ENCODE measurements around the gene MRC2. TPM values are rescaled to one million over a fixed set of nuclear protein-coding genes. Genes with fewer than 3 reads are reported as not detected.

The MRC2 gene
- total and polyA plus RNA-seq, 2 experiments from 2014 or later: 222 to 756 TPM

DNA sequence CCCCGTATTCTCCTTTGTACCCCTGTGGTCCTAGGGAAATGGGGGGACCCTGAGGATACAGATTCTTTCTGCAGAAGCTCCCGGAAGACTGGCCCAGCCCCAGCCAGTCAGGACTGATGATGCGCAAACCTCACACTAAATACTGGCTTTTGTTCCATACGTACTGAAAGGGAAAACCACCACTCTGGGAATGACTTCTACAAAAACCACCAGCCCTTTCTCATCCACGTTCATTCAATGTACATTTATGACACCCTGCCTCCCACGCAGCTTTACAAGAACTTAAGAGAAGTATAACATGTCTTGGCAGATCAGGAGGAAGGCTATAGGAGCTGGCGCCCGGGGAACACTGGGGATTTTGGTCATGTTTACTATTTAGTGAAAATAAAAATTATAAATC is 110.0 kb downstream of the MRC2 start:
- in situ Hi-C loops (cut with MboI): no loop called here
- Histone ChIP-seq H3K9me3 (ENCODE audit: low read depth) (no peaks in the 10 kb centered on the region), H3K27ac (no peak overlapping the region), H3K27me3 (replicated peaks; ENCODE audit: insufficient read depth) (no peaks in the 10 kb centered on the region), H4K20me1 (ENCODE audit: insufficient read depth) (no peaks in the 10 kb centered on the region), H3K36me3 (ENCODE audit: low read depth) (no peaks in the 10 kb centered on the region), H3K9ac (no peak overlapping the region), H3K4me1 (ENCODE audit: insufficient read depth) (no peaks in the 10 kb centered on the region), H3K79me2 (ENCODE audit: insufficient read depth) (no peaks in the 10 kb centered on the region), H2AFZ (no peak overlapping the region), H3K4me2 (ENCODE audit: unreplicated experiment) (no peak overlapping the region), H3K9me2 (ENCODE audit: insufficient read depth) (no peaks in the 10 kb centered on the region), H3K4me3 (no peak overlapping the region), H3F3A (ENCODE audit: insufficient read depth) (no peaks in the 10 kb centered on the region)
- TF ChIP-seq EZH2phosphoT487 (IDR thresholded peaks at IDR 0.05; ENCODE audit: insufficient read depth, low read depth) (no peak), EZH2 (IDR thresholded peaks at IDR 0.05; ENCODE audit: insufficient read depth, poor library complexity, severe bottlenecking) (no peak)
- no peak for DNase-seq
- 87 to 89% methylated on average over 8 of the region's 8 CpGs for WGBS, 2 experiments (ENCODE audit: low coverage in 1 of 2, low lambda C conversion rate in 2 of 2, missing lambda C conversion rate in 2 of 2)

DNA sequence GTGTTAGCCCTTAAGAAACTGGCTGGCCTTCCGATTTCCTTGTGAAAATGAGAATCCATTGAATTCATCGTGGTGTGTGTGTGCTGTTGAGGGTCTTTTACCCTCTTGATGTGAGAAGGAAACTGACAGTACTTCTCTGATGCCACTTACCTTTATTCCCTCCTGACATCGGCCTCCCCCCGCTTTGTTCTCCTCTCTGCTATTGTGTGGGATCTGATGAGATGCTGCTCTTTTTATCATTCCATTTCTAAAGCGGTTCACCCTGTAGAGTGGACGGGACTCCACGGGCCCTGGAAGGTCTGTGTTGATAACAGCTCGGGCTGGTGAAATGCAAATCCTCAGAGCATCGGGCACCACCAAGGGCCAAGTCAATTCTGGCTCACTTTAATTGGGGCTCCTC is 110.8 kb downstream of the MRC2 start:
- in situ Hi-C loops (cut with MboI): no loop called here

DNA sequence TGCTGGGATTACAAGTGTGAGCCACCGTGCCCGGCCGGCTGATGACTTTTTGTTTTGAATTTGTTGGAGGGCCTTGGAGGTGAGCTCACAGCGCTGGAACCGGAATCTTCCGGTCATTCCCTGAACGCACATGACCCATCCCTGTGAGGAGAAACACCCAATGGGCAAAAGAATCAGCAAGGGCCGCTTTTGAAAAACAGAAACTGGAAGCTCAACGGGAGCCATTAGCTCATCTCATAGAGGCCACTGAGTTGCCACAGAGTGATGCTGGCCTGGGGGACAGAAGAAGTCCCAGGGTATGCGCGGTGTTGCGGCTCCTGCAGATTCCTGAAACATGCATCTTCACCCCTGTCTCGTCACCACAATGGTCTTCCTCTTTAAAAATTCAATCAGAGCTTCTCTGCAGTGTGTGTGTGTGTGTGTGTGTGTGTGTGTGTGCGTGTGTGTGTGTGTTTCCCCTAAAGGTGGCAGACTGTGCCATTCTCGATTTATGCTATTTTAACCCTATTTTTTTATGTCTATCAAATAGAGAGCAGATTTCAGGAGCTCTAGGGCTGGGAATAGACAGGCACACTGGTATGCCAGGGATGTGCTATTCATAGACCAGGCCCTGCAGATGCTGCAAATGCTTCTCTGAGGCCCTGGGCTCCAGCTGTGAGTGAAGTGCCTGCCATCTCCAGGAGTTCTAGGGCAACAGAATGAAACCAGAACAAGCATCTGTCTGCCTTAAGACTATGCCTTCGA is 112.3 kb downstream of the MRC2 start:
- Histone ChIP-seq H4K20me1 (ENCODE audit: insufficient read depth) (no peaks in the 10 kb centered on the region), H3K4me1 (ENCODE audit: insufficient read depth) (no peaks in the 10 kb centered on the region), H3K9ac (no peak overlapping the region), H3K4me3 (no peak overlapping the region), H3K79me2 (ENCODE audit: insufficient read depth) (no peaks in the 10 kb centered on the region), H3K9me3 (ENCODE audit: low read depth) (no peaks in the 10 kb centered on the region), H3K27me3 (replicated peaks; ENCODE audit: insufficient read depth) (no peaks in the 10 kb centered on the region), H3F3A (ENCODE audit: insufficient read depth) (no peaks in the 10 kb centered on the region), H3K4me2 (ENCODE audit: unreplicated experiment) (no peak overlapping the region), H3K9me2 (ENCODE audit: insufficient read depth) (no peaks in the 10 kb centered on the region), H3K27ac (no peak overlapping the region), H2AFZ (no peak overlapping the region), H3K36me3 (ENCODE audit: low read depth) (no peaks in the 10 kb centered on the region)
- in situ Hi-C loops (cut with MboI): no loop called here
- 85 to 86% methylated on average over 16 of the region's 16 CpGs for WGBS, 2 experiments (ENCODE audit: low coverage in 1 of 2, low lambda C conversion rate in 2 of 2, missing lambda C conversion rate in 2 of 2)
- TF ChIP-seq EZH2phosphoT487 (IDR thresholded peaks at IDR 0.05; ENCODE audit: insufficient read depth, low read depth): no peak
- no peak for TF ChIP-seq EZH2 (IDR thresholded peaks at IDR 0.05; ENCODE audit: insufficient read depth, poor library complexity, severe bottlenecking)
- peak; percentile 23 for DNase-seq

More for the DNA sequence above, 110.8 kb downstream of the MRC2 start:
- no peaks in the 10 kb centered on the region for H4K20me1 ChIP-seq (ENCODE audit: insufficient read depth)
- DNase-seq: no peak
- no peaks in the 10 kb centered on the region for H3K9me2 ChIP-seq (ENCODE audit: insufficient read depth)
- H2AFZ ChIP-seq: no peak overlapping the region
- no peaks in the 10 kb centered on the region for H3K79me2 ChIP-seq (ENCODE audit: insufficient read depth)
- no peak overlapping the region for H3K27ac ChIP-seq
- H3K36me3 ChIP-seq (ENCODE audit: low read depth): no peaks in the 10 kb centered on the region
- H3F3A ChIP-seq (ENCODE audit: insufficient read depth): no peaks in the 10 kb centered on the region
- no peak overlapping the region for H3K4me2 ChIP-seq (ENCODE audit: unreplicated experiment)
- H3K9ac ChIP-seq: no peak overlapping the region
- H3K9me3 ChIP-seq (ENCODE audit: low read depth): no peaks in the 10 kb centered on the region
- TF ChIP-seq EZH2 (IDR thresholded peaks at IDR 0.05; ENCODE audit: insufficient read depth, poor library complexity, severe bottlenecking): no peak
- TF ChIP-seq EZH2phosphoT487 (IDR thresholded peaks at IDR 0.05; ENCODE audit: insufficient read depth, low read depth): no peak
- H3K27me3 ChIP-seq (replicated peaks; ENCODE audit: insufficient read depth): no peaks in the 10 kb centered on the region
- 89 to 90% methylated on average over 9 of the region's 9 CpGs for WGBS, 2 experiments (ENCODE audit: low coverage in 1 of 2, low lambda C conversion rate in 2 of 2, missing lambda C conversion rate in 2 of 2)
- H3K4me1 ChIP-seq (ENCODE audit: insufficient read depth): no peaks in the 10 kb centered on the region
- H3K4me3 ChIP-seq: no peak overlapping the region

DNA sequence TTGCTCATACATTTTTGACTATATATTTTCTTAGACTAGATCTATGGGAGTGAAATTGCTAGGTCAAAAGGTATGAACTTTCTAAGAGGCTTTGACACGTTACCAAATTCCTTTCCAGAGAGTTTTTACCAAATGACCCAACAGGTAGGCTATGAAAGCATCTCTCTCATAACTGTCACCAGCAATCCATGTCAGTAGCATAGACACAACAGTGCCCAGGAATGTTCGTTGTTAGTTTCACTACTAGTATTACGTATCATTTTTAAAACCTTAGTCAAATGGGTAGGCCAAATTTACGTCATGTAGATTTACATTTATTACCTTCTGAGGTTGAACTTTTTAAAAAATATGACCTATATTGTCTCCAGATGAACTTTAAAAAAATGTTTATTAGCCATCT is 113.8 kb downstream of the MRC2 start:
- H3K36me3 ChIP-seq (ENCODE audit: low read depth): no peaks in the 10 kb centered on the region
- no peak overlapping the region for H3K4me2 ChIP-seq (ENCODE audit: unreplicated experiment)
- no peak for TF ChIP-seq EZH2phosphoT487 (IDR thresholded peaks at IDR 0.05; ENCODE audit: insufficient read depth, low read depth)
- no peak for TF ChIP-seq EZH2 (IDR thresholded peaks at IDR 0.05; ENCODE audit: insufficient read depth, poor library complexity, severe bottlenecking)
- no peak overlapping the region for H2AFZ ChIP-seq
- H3K9me2 ChIP-seq (ENCODE audit: insufficient read depth): no peaks in the 10 kb centered on the region
- H3K79me2 ChIP-seq (ENCODE audit: insufficient read depth): no peaks in the 10 kb centered on the region
- H3F3A ChIP-seq (ENCODE audit: insufficient read depth): no peaks in the 10 kb centered on the region
- H4K20me1 ChIP-seq (ENCODE audit: insufficient read depth): no peaks in the 10 kb centered on the region
- H3K27me3 ChIP-seq (replicated peaks; ENCODE audit: insufficient read depth): no peaks in the 10 kb centered on the region
- WGBS, 2 experiments (ENCODE audit: low coverage in 1 of 2, low lambda C conversion rate in 2 of 2, missing lambda C conversion rate in 2 of 2): 83 to 93% methylated on average over 4 of the region's 4 CpGs
- in situ Hi-C loops (cut with MboI): no loop called here
- H3K4me3 ChIP-seq: no peak overlapping the region
- H3K9ac ChIP-seq: no peak overlapping the region
- H3K4me1 ChIP-seq (ENCODE audit: insufficient read depth): no peaks in the 10 kb centered on the region
- H3K9me3 ChIP-seq (ENCODE audit: low read depth): no peaks in the 10 kb centered on the region
- no peak for DNase-seq
- H3K27ac ChIP-seq: no peak overlapping the region

Small RNAs within 50 kb of the gene (small RNA-seq; reads per million reads assigned to genes)
- gene RF00019 (ENCODE audit: low read depth, low replicate concordance) (not detected), gene RNU6-446P (ENCODE audit: low read depth, low replicate concordance) (not detected)

Other genes starting within 250 kb of the MRC2 start
- not detected in 2 replicates for gene EFCAB3, start 247.1 kb upstream of the MRC2 start, total RNA-seq (2014; rRNA removed; shearing (Covaris generic))
- not detected in 2 replicates for gene EFCAB3, start 247.1 kb upstream of the MRC2 start, polyA plus RNA-seq (2016; fragmentation: Nextera tagmentation; extraction: Ambion mirVana)
- gene METTL2A, start 203.8 kb upstream of the MRC2 start, total RNA-seq (2014; rRNA removed; shearing (Covaris generic)): 13.2 and 22.4 TPM in 2 replicates
- gene METTL2A, start 203.8 kb upstream of the MRC2 start, polyA plus RNA-seq (2016; fragmentation: Nextera tagmentation; extraction: Ambion mirVana): 19.2 and 20.4 TPM in 2 replicates
- gene TLK2, start 148.8 kb upstream of the MRC2 start, total RNA-seq (2014; rRNA removed; shearing (Covaris generic)): 37.9 and 52.7 TPM in 2 replicates
- gene TLK2, start 148.8 kb upstream of the MRC2 start, polyA plus RNA-seq (2016; fragmentation: Nextera tagmentation; extraction: Ambion mirVana): 11.4 and 12.6 TPM in 2 replicates
- gene MARCHF10, start 180.6 kb downstream of the MRC2 start, total RNA-seq (2014; rRNA removed; shearing (Covaris generic)): 1.8 and 7.1 TPM in 2 replicates
- 1.3 and 2.1 TPM in 2 replicates for gene MARCHF10, start 180.6 kb downstream of the MRC2 start, polyA plus RNA-seq (2016; fragmentation: Nextera tagmentation; extraction: Ambion mirVana)

Data from GM23248 (cell line).